Sigmoid colon (tissue), 4 donors: ENCODE data around the gene TNFRSF9.

Experiments used
- CTCF ChIP-seq, 4 experiments: fragments of 450-650 bp in 3 of 4; fragments of 200-600 bp in 1 of 4; IDR thresholded peaks; one replicate each; pipeline ENCODE4 v1.5.1; 2016 to 2019; ENCODE audit warnings: antibody characterized with exemption in 4 of 4, mild to moderate bottlenecking in 3 of 4, moderate library complexity in 2 of 4
- EP300 ChIP-seq, 4 donors: sonication (generic); formaldehyde crosslinking; IDR thresholded peaks; one replicate each; pipeline ENCODE4 v1.6.1; 2017; ENCODE audit warnings: antibody characterized with exemption in 4 of 4
- POLR2A ChIP-seq, 2 donors: fragments of 450-650 bp; IDR thresholded peaks; one replicate each; pipeline ENCODE4 v1.6.1; 2016; ENCODE audit warnings: antibody characterized with exemption in 2 of 2, mild to moderate bottlenecking in 2 of 2, moderate library complexity in 2 of 2
- POLR2AphosphoS5 ChIP-seq, 4 donors: sonication (generic); formaldehyde crosslinking; IDR thresholded peaks; one replicate each; pipeline ENCODE4 v1.6.1; 2017; ENCODE audit warnings: antibody characterized with exemption in 4 of 4

- no peak for TF ChIP-seq CTCF (IDR thresholded peaks at IDR 0.05)
- TF ChIP-seq POLR2A (IDR thresholded peaks at IDR 0.05): no peak
- no peak for TF ChIP-seq POLR2AphosphoS5 (IDR thresholded peaks at IDR 0.05)
- no peak for TF ChIP-seq EP300 (IDR thresholded peaks at IDR 0.05)
These were observed 42.6 kb upstream of the TNFRSF9 start for GRCh38 chr1:7983086-7983778.
